HG02981 (cell line): ENCODE results near the gene ATP6V1G3.
"Not testable (repeated sequence)": the region's sequence is repeated elsewhere in the genome, so short reads cannot be mapped to it uniquely, and the experiment has no call there.

Experiments
- ATAC-seq: cut with Tn5 transposase; IDR thresholded peaks from one replicate; pipeline ENCODE4 v1.9.1; 2021; ENCODE audit warnings: mild to moderate bottlenecking, moderate library complexity; ENCODE audit not compliant: unreplicated experiment

Gene ATP6V1G3

GRCh38 chr1:198543670-198544260, 3.3 kb upstream of the ATP6V1G3 start:
- ATAC-seq: no peak

GRCh38 chr1:198542632-198543031, 2.2 kb upstream of the ATP6V1G3 start:
- ATAC-seq: no peak

- no peak for ATAC-seq
Measured at GRCh38 chr1:198541737-198542136, 1.3 kb upstream of the ATP6V1G3 start.

GRCh38 chr1:198538579-198539364, 1.7 kb downstream of the ATP6V1G3 start:
- ATAC-seq: no peak

GRCh38 chr1:198535631-198536030, 4.8 kb downstream of the ATP6V1G3 start:
- ATAC-seq: no peak

- no peak for ATAC-seq
Measured at GRCh38 chr1:198534548-198535418, 5.7 kb downstream of the ATP6V1G3 start.

- no peak for ATAC-seq
Measured at GRCh38 chr1:198531891-198532290, 8.6 kb downstream of the ATP6V1G3 start.

- ATAC-seq: no peak
Measured at GRCh38 chr1:198530953-198531352, 9.5 kb downstream of the ATP6V1G3 start.

GRCh38 chr1:198529414-198529813, 11.1 kb downstream of the ATP6V1G3 start:
- no peak for ATAC-seq

- ATAC-seq: no peak
Measured at GRCh38 chr1:198528364-198528763, 12.1 kb downstream of the ATP6V1G3 start.

GRCh38 chr1:198524556-198524955, 15.9 kb downstream of the ATP6V1G3 start:
- no peak for ATAC-seq

- not testable (repeated sequence) for ATAC-seq
Measured at GRCh38 chr1:198524127-198524526, 16.4 kb downstream of the ATP6V1G3 start.

- no peak for ATAC-seq
Measured at GRCh38 chr1:198523182-198523950, 17.1 kb downstream of the ATP6V1G3 start.

- peak; percentile 95 for ATAC-seq
Measured at GRCh38 chr1:198520524-198521254, 19.8 kb downstream of the ATP6V1G3 start.

- ATAC-seq: no peak
Measured at GRCh38 chr1:198519639-198520501, 20.6 kb downstream of the ATP6V1G3 start.

GRCh38 chr1:198517623-198518199, 22.8 kb downstream of the ATP6V1G3 start:
- ATAC-seq: no peak

GRCh38 chr1:198500096-198500495, 40.4 kb downstream of the ATP6V1G3 start:
- ATAC-seq: no peak

- no peak for ATAC-seq
Measured at GRCh38 chr1:198499588-198499987, 40.9 kb downstream of the ATP6V1G3 start.

- no peak for ATAC-seq
Measured at GRCh38 chr1:198498881-198499280, 41.6 kb downstream of the ATP6V1G3 start.
